KMS-11 (cell line): Measurements from ENCODE around the gene STX10.

Source experiments
- H2AFZ ChIP-seq: fragments of 200-600 bp; sonication (generic); 2 replicates; pipeline ENCODE4 v1.6.1; 2016; ENCODE audit warnings: antibody characterized with exemption, mixed run types, low read depth
- H3K27ac ChIP-seq: fragments of 200-600 bp; sonication (generic); 2 replicates; pipeline ENCODE4 v1.6.1; 2016; ENCODE audit warnings: mild to moderate bottlenecking, mixed run types
- H3K27me3 ChIP-seq: fragments of 200-600 bp; sonication (generic); 2 replicates; pipeline ENCODE4 v1.6.1; 2017; ENCODE audit warnings: mild to moderate bottlenecking, low read depth, mixed run types, moderate library complexity; ENCODE audit not compliant: insufficient read depth
- H3K36me3 ChIP-seq: fragments of 200-600 bp; sonication (generic); 2 replicates; pipeline ENCODE4 v1.6.1; 2017; ENCODE audit warnings: mild to moderate bottlenecking, mixed run types; ENCODE audit not compliant: insufficient read depth
- H3K4me1 ChIP-seq: fragments of 200-600 bp; sonication (generic); 2 replicates; pipeline ENCODE4 v1.6.1; 2016; ENCODE audit warnings: mild to moderate bottlenecking, low read depth, mixed run types; ENCODE audit not compliant: poor library complexity, severe bottlenecking
- H3K4me2 ChIP-seq: fragments of 200-600 bp; sonication (generic); 2 replicates; pipeline ENCODE4 v1.7.0; 2016; ENCODE audit warnings: mild to moderate bottlenecking, mixed run types
- H3K4me3 ChIP-seq: fragments of 200-600 bp; sonication (generic); IDR thresholded peaks from 2 replicates; pipeline ENCODE4 v1.6.1; 2017; ENCODE audit warnings: low read depth, low read length, mixed read lengths; ENCODE audit not compliant: insufficient read depth
- H3K79me2 ChIP-seq: fragments of 200-600 bp; sonication (generic); 2 replicates; pipeline ENCODE4 v1.6.1; 2016; ENCODE audit warnings: low read depth, mixed run types; ENCODE audit not compliant: insufficient read depth
- H3K9ac ChIP-seq: fragments of 200-600 bp; sonication (generic); 2 replicates; pipeline ENCODE4 v1.6.1; 2016; ENCODE audit warnings: mild to moderate bottlenecking, mixed run types
- H4K20me1 ChIP-seq: fragments of 200-600 bp; sonication (generic); 2 replicates; pipeline ENCODE4 v1.6.1; 2016; ENCODE audit warnings: mild to moderate bottlenecking, mixed run types; ENCODE audit not compliant: insufficient read depth
- TF ChIP-seq, protein P1 (sequence below): fragments of 200-600 bp; sonication (generic); conservative IDR thresholded peaks from 2 replicates; pipeline ENCODE4 v1.6.1; 2017; ENCODE audit warnings: low read depth, mild to moderate bottlenecking, antibody characterized with exemption, low read length, moderate library complexity, mixed read lengths

Gene STX10

DNA sequence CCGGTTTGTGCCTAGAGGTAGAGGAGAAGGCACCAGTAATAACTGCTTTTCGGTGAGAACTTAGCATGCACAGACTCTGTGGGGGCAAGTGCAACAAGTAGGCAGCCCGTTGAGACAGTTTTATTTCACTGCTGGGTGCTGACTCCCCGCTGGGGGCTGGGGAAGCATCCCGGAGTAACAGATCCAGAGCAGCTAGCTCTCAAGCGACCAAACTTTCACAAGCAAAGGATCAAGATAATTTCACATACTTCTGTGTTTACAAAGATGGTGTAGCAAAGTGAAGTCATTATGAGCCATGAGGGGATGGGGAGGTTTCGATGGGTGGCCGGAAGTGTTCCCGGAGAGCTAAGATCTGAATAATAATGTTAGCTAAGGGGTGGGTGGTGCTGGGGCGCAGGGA is 29.4 kb downstream of the STX10 start:
- peaks cover 7% of the 10 kb centered on the region for H3K4me1 ChIP-seq
- no peaks in the 10 kb centered on the region for H3K27me3 ChIP-seq
- no peak overlapping the region for H3K4me2 ChIP-seq
- TF ChIP-seq, protein P1, sequence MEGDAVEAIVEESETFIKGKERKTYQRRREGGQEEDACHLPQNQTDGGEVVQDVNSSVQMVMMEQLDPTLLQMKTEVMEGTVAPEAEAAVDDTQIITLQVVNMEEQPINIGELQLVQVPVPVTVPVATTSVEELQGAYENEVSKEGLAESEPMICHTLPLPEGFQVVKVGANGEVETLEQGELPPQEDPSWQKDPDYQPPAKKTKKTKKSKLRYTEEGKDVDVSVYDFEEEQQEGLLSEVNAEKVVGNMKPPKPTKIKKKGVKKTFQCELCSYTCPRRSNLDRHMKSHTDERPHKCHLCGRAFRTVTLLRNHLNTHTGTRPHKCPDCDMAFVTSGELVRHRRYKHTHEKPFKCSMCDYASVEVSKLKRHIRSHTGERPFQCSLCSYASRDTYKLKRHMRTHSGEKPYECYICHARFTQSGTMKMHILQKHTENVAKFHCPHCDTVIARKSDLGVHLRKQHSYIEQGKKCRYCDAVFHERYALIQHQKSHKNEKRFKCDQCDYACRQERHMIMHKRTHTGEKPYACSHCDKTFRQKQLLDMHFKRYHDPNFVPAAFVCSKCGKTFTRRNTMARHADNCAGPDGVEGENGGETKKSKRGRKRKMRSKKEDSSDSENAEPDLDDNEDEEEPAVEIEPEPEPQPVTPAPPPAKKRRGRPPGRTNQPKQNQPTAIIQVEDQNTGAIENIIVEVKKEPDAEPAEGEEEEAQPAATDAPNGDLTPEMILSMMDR, result no peak
- H3K9ac ChIP-seq, result no peak overlapping the region
- no peak overlapping the region for H3K27ac ChIP-seq
- peaks cover 80% of the 10 kb centered on the region for H3K79me2 ChIP-seq
- H3K36me3 ChIP-seq, result no peaks in the 10 kb centered on the region; the same call in 1 of the 2 replicates
- H2AFZ ChIP-seq, result no peak overlapping the region
- peaks cover 4% of the 10 kb centered on the region; the same call in 1 of the 2 replicates for H4K20me1 ChIP-seq
- no peak overlapping the region for H3K4me3 ChIP-seq

DNA sequence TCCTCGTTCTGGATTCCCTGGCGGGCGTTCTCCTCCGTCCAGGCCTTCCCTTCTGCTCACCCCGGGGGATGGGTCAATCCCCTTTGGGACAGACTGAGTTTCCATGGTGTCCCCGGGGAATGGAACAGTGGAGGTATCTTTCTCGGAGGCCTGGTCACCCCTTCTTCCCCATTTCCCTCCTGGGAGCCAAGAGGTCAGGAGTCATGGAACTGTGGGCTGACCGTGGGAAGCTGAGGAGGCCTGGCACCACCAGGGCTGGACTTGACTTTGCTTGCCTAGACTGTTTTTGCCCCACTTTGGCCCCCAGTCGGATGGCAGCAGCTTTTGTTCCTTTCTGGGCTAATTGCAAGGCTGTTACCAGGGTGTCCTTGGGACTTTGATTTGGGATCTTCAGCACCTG is 30.1 kb downstream of the STX10 start:
- no peak overlapping the region for H3K4me3 ChIP-seq
- H3K4me2 ChIP-seq, result no peak overlapping the region
- H2AFZ ChIP-seq, result no peak overlapping the region
- TF ChIP-seq, protein P1, result no peak
- H3K36me3 ChIP-seq, result no peaks in the 10 kb centered on the region; the same call in 1 of the 2 replicates
- peaks cover 12% of the 10 kb centered on the region for H3K4me1 ChIP-seq
- H3K27ac ChIP-seq, result no peak overlapping the region
- peaks cover 81% of the 10 kb centered on the region for H3K79me2 ChIP-seq
- H3K9ac ChIP-seq, result no peak overlapping the region
- no peaks in the 10 kb centered on the region for H3K27me3 ChIP-seq
- H4K20me1 ChIP-seq, result peaks cover 4% of the 10 kb centered on the region; the same call in 1 of the 2 replicates

DNA sequence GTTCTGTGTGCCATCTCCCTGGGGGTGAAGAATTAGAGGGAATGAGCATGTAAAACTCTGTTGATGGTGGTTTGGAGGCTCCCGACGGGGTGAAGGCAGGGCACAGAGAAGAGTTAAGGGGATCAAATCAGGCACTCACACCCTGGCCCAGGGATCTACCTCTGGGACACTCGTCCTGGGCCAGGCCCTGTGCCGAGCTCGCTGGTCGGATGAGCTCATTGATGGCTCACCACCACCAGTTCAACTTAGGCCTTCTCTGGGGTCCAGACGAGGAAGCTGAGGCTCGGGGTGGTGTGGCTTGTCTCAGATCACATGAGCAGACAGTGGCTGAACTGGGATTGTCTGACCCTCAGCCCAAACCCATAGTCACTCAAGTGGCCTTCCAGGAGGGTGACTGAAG is 30.5 kb downstream of the STX10 start:
- Histone ChIP-seq H2AFZ (no peak overlapping the region), H3K4me3 (no peak overlapping the region), H3K27ac (no peak overlapping the region), H3K79me2 (peaks cover 77% of the 10 kb centered on the region), H3K4me2 (peak overlapping the region; percentile 73), H4K20me1 (peaks cover 4% of the 10 kb centered on the region; the same call in 1 of the 2 replicates), H3K27me3 (no peaks in the 10 kb centered on the region), H3K9ac (peak overlapping the region; percentile 86; the same call in 1 of the 2 replicates), H3K4me1 (peaks cover 15% of the 10 kb centered on the region), H3K36me3 (no peaks in the 10 kb centered on the region; the same call in 1 of the 2 replicates)
- TF ChIP-seq, protein P1, result no peak

DNA sequence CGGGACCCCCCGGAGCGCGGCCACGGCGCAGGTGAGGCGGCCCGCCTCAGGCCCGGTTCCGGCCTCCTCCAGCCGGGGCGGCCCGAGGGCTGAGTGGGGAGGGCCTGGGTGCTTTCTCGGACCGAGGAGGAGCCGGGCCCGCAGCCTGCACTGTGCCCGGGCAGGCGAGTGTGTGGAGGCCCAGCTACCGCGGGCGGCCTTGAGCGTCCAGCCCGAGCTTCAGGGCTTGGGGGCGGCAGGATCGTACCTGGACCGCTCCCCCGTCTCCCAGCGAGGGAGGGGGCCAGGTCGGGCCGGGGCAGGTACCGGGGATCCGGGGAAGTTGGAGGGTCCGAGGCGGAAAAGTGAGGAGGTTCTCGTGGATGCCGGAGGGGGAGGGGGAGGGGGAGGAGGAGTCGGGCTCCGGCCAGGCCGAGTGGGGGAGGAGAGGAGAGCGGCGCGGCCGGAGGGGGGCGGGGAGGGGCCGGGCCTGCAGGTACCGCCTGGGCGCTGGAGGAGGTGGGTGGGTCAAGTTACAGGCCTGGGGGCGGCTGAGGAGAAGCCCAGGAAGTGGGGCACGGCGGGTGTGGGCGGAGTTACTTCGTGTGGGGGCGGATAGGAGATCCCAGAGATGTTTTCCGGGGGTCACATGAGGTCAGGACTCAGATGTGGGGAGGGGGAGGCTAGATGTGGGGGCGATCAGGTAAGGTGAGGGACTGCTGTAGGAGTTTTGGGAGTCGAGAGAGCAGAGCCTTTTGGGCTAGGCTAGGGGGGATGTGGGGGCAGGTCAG is 31.6 kb downstream of the STX10 start:
- H2AFZ ChIP-seq, result no peak overlapping the region
- no peak overlapping the region for H3K4me3 ChIP-seq
- H3K36me3 ChIP-seq, result no peaks in the 10 kb centered on the region; the same call in 1 of the 2 replicates
- TF ChIP-seq, protein P1, result no peak
- H4K20me1 ChIP-seq, result peaks cover 4% of the 10 kb centered on the region; the same call in 1 of the 2 replicates
- H3K4me1 ChIP-seq, result peaks cover 17% of the 10 kb centered on the region
- peak overlapping the region; percentile 86 for H3K9ac ChIP-seq
- no peaks in the 10 kb centered on the region for H3K27me3 ChIP-seq
- peak overlapping the region; percentile 73 for H3K4me2 ChIP-seq
- H3K27ac ChIP-seq, result peak overlapping the region; percentile 56
- peaks cover 68% of the 10 kb centered on the region for H3K79me2 ChIP-seq
